ENCODE measurements around the gene MCM5.
"Not testable (repeated sequence)": the region's sequence is repeated elsewhere in the genome, so short reads cannot be mapped to it uniquely, and the experiment has no call there.

The MCM5 gene

GRCh38 chr22:35379146-35379993, 20.6 kb upstream of the MCM5 start:
- DNase-seq = no peak

DNA sequence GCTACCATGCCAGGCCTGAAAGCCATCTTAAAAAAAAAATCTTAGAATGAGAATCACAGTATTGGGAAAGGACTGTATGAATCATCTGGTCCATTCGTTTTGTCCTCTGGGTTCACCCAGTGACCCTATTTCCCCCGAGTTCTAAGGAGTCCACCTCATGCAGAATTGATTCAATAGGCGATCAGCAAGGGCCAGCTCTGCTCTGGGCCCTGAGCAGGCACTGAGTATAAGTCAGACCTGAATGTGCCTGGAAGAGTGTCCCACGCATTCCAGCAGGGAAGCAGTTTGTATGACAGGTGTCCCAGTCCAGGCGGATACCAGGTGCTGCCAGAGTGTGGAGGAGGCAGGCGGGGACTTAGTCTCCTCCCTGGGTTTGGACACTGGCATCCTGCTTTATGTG, 19.9 kb upstream of the MCM5 start:
- no peak for DNase-seq

- DNase-seq = peak; percentile 62
Measured at GRCh38 chr22:35380537-35381423, 19.2 kb upstream of the MCM5 start, which contains the start of gene HMOX1. Gene HMOX1 (plus strand): TSS chr22:35381096. CDS start chr22:35381174, 78 bp downstream.

DNA sequence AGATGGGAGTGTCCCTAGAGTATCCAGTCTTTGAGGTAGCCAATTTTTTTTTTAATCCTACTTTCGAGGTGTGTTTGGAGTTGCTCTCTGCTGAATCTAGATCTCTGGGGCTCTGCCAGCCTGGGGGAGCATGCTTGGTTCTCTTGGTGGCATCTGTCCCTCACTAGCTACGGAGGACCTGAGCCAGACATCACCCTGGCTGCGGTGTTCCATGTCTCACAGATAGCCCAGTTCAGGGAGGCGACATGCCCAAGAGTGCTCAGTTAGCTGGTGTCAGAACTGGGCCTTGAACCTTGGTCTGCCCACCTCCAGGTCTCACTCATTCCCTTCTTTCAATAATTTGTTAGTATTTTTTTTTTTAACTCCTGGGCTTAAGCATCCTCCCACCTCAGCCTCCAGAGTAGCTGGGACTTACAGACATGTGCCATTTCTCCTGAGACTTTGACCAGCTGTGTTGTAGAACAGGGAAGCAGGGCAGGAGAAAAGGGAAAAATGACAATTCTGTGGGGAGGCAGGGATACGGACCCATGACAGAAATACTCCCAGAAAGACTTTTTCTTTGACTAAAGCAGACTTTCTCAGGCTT, 18.4 kb upstream of the MCM5 start:
- DNase-seq = no peak

DNA sequence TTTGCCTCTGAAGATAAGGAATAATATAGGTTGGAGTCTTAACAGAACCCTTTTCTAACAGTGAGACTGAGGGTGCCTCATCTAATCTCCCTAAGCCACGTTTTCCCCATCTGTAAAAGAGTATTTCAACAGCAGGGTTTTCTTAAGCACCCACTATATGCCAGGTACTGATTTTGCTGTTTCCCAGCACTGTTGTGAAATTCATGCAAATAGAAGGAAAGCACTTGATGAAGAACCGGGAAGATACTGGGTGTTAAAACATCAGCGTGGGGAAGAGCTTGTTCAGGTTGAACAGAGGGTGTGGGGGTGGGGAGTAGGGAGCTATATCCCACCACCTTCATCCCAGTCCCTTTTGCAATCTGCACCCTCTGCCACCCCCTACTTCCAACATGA, 16.3 kb upstream of the MCM5 start:
- DNase-seq = no peak

GRCh38 chr22:35384527-35384926, 15.4 kb upstream of the MCM5 start:
- DNase-seq = peak; percentile 21

DNA sequence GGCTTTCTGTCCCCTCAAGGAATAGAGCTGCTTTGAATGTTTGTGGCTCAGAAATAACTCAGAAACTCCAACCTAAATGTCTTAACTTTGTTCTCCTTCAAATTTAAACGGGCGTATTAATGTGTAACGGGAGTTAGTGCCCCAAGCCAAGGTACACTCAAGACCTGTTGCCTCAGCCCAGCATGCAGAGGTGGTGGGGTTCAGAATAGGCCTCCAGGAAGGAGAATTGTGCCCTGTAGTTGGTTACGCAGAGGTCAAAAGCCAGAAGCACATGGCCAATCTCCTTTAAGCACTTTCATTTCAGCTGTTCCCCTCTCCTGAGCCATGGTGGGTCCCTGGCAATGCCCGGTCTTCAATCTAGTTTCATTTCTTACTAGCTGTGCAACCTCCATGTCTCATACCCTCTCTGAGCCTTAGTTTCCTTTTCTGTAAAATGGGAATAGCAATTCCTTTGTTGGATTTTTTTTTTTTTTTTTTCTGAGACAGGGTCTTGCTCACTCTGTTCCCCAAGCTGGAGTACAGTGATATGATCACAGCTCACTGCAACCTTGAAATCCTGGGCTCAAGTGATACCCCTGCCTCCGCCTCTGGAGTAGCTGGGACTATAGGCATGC, 14.9 kb upstream of the MCM5 start:
- DNase-seq = no peak

DNA sequence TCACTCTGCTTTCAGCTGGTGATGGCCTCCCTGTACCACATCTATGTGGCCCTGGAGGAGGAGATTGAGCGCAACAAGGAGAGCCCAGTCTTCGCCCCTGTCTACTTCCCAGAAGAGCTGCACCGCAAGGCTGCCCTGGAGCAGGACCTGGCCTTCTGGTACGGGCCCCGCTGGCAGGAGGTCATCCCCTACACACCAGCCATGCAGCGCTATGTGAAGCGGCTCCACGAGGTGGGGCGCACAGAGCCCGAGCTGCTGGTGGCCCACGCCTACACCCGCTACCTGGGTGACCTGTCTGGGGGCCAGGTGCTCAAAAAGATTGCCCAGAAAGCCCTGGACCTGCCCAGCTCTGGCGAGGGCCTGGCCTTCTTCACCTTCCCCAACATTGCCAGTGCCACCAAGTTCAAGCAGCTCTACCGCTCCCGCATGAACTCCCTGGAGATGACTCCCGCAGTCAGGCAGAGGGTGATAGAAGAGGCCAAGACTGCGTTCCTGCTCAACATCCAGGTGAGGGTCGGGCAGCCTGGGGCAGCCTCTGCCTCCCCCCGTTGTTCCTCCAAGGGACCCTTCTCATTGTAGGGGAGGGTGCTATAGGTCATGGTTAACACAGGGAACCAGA, 13.2 kb upstream of the MCM5 start:
- DNase-seq = no peak

DNA sequence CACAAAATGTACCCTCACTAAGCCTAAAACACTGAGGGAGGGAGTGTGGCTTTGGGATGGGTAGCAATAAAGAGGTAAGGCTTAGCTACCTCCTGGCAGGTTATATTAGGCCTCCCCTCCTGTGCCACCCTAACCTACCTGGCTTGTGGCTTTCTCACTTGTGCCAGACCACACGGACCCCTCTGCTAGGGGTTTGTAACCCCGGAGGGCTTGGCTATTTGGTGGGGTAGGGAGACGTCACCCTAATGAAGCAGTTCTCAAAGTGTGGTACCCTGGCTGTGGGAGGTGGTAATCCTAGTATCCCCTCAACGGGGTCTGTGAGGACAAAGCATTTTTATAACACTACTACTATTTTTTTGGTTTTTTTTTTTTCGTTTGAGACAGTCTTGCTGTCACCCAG, 9.0 kb upstream of the MCM5 start:
- DNase-seq = no peak

GRCh38 chr22:35392357-35392756, 7.6 kb upstream of the MCM5 start:
- no peak for DNase-seq

DNA sequence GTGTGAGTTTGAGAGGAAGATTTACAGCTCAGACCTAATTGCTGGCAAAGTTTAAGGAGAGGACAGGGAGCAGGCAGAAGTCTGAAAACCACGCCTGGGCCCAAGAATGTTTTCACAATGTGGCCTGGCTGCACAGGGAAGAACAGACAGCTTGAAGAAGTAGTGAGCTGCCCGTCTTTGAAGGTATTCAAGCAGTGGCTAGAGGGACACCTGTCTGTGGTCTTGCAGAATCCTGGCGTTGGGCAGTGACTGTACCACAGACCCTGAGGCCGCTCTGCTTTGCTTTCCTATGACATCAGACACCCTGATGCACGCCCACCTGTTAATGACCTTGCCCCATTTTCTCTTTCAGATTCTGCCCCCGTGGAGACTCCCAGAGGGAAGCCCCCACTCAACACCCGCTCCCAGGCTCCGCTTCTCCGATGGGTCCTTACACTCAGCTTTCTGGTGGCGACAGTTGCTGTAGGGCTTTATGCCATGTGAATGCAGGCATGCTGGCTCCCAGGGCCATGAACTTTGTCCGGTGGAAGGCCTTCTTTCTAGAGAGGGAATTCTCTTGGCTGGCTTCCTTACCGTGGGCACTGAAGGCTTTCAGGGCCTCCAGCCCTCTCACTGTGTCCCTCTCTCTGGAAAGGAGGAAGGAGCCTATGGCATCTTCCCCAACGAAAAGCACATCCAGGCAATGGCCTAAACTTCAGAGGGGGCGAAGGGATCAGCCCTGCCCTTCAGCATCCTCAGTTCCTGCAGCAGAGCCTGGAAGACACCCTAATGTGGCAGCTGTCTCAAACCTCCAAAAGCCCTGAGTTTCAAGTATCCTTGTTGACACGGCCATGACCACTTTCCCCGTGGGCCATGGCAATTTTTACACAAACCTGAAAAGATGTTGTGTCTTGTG, 6.6 kb upstream of the MCM5 start:
- no peak for DNase-seq

GRCh38 chr22:35394011-35394312, 6.0 kb upstream of the MCM5 start:
- no peak for DNase-seq

GRCh38 chr22:35394810-35395563, 5.0 kb upstream of the MCM5 start:
- no peak for DNase-seq

DNA sequence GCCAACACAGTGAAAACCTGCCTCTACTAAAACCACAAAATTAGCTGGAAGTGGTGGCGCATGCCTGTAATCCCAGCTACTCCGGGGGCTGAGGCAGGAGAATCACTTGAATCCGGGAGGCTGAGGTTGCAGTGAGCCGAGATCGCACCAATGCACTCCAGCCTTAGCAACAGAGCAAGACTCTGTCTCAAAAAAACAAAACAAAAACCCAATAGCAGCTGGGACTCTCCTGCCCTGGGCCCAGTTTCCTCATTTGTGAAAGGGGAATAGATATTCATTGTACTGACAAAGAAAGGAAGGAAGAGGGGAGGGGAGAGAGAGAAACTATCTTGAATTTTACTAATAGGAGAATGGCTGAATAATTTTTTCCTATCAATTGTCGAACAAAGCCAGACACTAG, 3.3 kb upstream of the MCM5 start:
- DNase-seq = not testable (repeated sequence)

DNA sequence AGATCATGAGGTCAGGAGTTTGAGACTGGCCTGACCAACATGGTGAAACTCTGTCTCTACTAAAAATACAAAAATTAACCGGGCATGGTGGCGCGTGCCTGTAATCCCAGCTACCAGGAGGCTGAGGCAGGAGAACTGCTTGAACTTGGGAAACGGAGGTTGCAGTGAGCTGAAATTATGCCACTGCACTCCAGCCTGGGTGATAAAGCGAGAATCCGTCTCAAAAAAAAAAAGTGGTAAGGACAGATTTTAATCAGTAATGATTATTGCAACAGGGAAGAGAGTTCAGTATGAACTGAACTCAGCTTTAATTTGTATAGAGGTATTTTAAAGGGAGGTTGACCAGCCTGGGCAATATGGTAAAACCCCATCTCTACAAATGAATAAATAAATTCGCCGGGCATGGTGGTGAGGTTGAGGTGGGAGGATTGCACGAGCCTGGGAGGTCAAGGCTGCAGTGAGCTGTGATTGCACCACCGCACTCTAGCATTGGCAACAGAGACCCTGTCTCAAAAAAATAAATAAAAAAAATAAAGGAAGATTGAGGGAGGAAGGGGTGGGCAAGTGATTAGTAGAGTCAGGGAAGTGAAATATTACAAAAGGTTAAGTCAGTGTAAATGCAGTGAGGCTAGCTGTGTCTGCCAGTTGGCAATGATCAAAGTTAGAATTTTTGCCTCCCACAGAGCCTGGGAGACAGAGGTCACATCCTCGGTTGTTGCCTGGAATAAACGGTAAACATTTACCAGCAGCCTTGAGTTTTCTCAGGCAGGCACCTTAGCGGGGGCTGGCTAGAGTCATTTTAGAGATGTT, 2.6 kb upstream of the MCM5 start:
- no peak for DNase-seq

DNA sequence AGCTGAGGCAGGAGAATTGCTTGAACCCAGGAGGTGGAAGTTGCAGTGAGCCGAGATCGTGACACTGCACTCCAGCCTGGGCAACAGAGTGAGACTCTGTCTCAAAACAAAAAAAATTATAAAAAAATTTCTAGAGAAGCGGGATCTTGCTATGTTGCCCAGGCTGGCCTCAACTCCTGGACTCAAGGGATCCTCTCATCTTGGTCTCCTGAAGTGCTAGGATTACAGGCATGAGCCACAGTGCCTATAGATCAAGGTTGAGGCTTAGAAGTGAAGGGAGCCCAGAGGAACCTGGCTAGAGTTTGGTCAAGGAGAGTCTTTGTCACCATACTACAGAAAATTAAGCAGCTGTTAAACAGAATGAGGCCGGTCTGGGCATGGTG, 1.4 kb upstream of the MCM5 start:
- no peak for DNase-seq

DNA sequence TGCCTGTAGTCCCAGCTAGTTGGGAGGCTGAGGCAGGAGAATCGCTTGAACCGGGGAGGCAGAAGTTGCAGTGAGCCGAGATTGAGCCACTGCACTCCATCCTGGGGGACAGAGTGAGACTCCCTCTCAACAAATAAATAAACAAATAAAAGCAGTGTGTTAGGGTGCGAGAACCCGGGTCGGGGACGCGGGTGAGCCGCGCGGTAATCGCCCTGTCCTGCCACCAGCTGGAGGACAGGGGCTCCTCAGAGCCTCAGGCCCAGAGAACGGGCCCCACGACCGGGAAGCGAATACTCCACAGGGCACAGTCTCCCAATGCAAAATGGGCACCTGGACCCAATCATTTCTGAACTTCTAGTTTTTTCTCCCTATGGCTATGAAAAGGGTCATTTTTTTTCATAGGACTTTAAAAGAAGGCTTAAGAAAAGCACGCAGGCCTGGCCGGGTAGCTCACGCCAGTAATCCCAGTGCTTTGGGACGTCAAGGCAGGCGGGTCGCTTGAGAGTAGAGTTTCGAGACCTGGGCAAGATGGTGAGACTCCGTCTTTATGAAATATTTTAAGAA, 744 bp upstream of the MCM5 start:
- peak; percentile 35 for DNase-seq

GRCh38 chr22:35400501-35400790, 506 bp downstream of the MCM5 start:
- no peak for DNase-seq

- no peak for DNase-seq
Measured at GRCh38 chr22:35401863-35402262, 1.9 kb downstream of the MCM5 start.

- no peak for DNase-seq
Measured at GRCh38 chr22:35403356-35403755, 3.4 kb downstream of the MCM5 start.

Data from NCI-H82 (cell line).